GM04504 (cell line): ENCODE results near the gene TFAP2B.

Source experiments
- DNase-seq: peaks from one replicate; pipeline ENCODE4 v3.0.0-alpha.2; 2012; ENCODE audit warnings: low read depth

TFAP2B gene

GRCh38 chr6:50825375-50826036 is 6.8 kb downstream of the TFAP2B start:
- no peak for DNase-seq

GRCh38 chr6:50826037-50826761 is 7.5 kb downstream of the TFAP2B start:
- DNase-seq: no peak

GRCh38 chr6:50826803-50827202 is 8.1 kb downstream of the TFAP2B start:
- no peak for DNase-seq

- no peak for DNase-seq
These were observed 10.4 kb downstream of the TFAP2B start for GRCh38 chr6:50829049-50829448.

GRCh38 chr6:50829898-50830444 is 11.3 kb downstream of the TFAP2B start:
- DNase-seq: no peak

- no peak for DNase-seq
These were observed 12.5 kb downstream of the TFAP2B start for GRCh38 chr6:50831186-50831585.

- no peak for DNase-seq
These were observed 14.2 kb downstream of the TFAP2B start for GRCh38 chr6:50832912-50833311.

GRCh38 chr6:50834929-50835410 is 16.3 kb downstream of the TFAP2B start:
- DNase-seq: no peak

GRCh38 chr6:50836231-50836630 is 17.6 kb downstream of the TFAP2B start:
- DNase-seq: no peak

GRCh38 chr6:50837589-50838445 is 19.1 kb downstream of the TFAP2B start:
- no peak for DNase-seq

GRCh38 chr6:50840112-50840810 is 21.6 kb downstream of the TFAP2B start:
- DNase-seq: no peak

- DNase-seq: no peak
These were observed 22.1 kb downstream of the TFAP2B start for GRCh38 chr6:50840811-50841192.

- DNase-seq: no peak
These were observed 23.8 kb downstream of the TFAP2B start for GRCh38 chr6:50842446-50842845.

GRCh38 chr6:50842861-50843384 is 24.3 kb downstream of the TFAP2B start:
- no peak for DNase-seq

- DNase-seq: no peak
These were observed 25.2 kb downstream of the TFAP2B start for GRCh38 chr6:50843842-50844241.

- DNase-seq: no peak
These were observed 26.9 kb downstream of the TFAP2B start for GRCh38 chr6:50845499-50846143.

GRCh38 chr6:50846144-50846851 is 27.6 kb downstream of the TFAP2B start:
- DNase-seq: no peak

GRCh38 chr6:50846852-50847155 is 28.1 kb downstream of the TFAP2B start:
- DNase-seq: no peak

GRCh38 chr6:50847890-50848594 is 29.4 kb downstream of the TFAP2B start:
- DNase-seq: no peak
